Epithelial cell of proximal tubule (primary cell): Measurements from ENCODE around the gene ANXA2. TPM values are rescaled to one million over a fixed set of nuclear protein-coding genes. Genes with fewer than 3 reads are reported as not detected.
A peak's percentile ranks its signal among the peaks of the same experiment; 100 is the strongest.

ENCODE experiments used
- DNase-seq: peaks from one replicate; pipeline ENCODE4 v3.0.0-alpha.2; 2011; ENCODE audit warnings: low read depth
- H3K4me3 ChIP-seq: 2 replicates; pipeline ENCODE4 v1.5.1; 2011; ENCODE audit warnings: low read depth, mild to moderate bottlenecking, low read length
- CTCF ChIP-seq: conservative IDR thresholded peaks from 2 replicates; pipeline ENCODE4 v1.5.1; 2012; ENCODE audit warnings: low read depth, mild to moderate bottlenecking, low read length
- total RNA-seq: library from RNA; depleted of rRNA; stranded (reverse); fragments of >200 nt; gene quantifications from 2 replicates; pipeline ENCODE4 v1.2.3, GENCODE V29; 2015

ANXA2 gene
- total RNA-seq, 1 donor from 2014 or later: 2,958 TPM

DNA sequence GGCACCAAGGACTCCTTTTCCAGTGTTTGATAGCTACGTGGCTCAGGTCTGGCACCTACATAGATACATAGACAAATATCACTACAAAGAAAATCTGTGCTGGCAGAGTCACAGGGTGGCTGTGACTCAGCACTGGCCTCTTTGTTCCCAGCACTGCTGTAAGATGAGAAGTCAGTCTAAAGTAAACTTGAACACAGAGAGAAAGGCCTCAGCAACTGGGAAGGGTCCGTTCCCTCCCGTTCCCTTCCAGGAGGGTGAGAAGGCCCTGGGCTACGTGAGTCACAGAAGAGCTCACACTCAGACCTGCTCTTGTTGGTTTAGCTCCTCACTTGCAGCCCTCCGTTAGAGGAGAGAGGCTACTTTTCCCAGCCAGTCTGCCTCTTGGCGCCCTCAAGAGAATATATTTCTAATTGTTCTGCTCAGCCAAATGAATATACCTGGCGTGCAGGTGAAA, 23.1 kb downstream of the ANXA2 start:
- no peak for TF ChIP-seq CTCF
- peak; percentile 76 for DNase-seq
- no peak overlapping the region for H3K4me3 ChIP-seq

DNA sequence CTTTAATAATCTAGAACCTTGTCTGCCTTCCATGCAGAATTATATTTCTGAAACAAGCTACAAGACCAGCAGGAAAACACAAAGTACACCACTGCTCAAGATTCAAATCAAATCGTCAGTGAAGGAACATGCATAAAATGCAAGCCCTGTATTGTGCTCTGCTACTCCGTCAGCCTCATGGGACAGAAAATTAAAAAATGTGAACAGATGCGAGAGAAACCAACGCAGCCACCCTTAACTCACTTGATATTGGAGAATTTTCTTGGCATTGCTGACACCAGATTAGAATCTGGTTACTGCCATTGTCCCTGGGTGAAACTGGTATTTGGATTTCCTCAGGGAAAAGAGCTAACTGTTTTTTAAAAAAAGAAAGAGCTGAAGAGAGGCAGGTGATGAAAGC, 23.6 kb downstream of the ANXA2 start:
- no peak for TF ChIP-seq CTCF
- DNase-seq: no peak
- no peak overlapping the region for H3K4me3 ChIP-seq

DNA sequence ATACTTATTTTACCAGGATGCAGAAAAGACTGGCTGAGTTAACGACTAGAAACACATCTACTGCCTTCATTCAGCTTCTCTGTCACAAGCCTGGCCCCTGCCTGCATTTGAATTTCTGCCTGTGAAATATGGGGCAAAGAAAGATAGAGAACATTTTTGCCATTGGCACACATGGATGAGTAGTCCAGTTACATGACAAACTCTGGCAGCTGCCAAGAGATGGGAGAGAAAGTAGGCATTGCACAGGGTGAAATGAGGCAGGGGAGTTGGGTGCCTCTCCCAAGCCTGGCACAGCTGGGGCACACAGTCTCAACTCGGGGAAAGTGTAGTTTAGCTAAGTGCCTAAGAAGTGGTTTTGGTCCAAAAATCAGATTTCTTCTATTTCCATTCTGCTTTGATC, 24.0 kb downstream of the ANXA2 start:
- no peak for TF ChIP-seq CTCF
- H3K4me3 ChIP-seq: no peak overlapping the region
- no peak for DNase-seq

- no peak for TF ChIP-seq CTCF
- no peak overlapping the region for H3K4me3 ChIP-seq
- DNase-seq: no peak
Observed at GRCh38 chr15:60373327-60373726, 24.5 kb downstream of the ANXA2 start.

- no peak for DNase-seq
- TF ChIP-seq CTCF: no peak
- no peak overlapping the region for H3K4me3 ChIP-seq
Observed at GRCh38 chr15:60372756-60373155, 25.0 kb downstream of the ANXA2 start.

DNA sequence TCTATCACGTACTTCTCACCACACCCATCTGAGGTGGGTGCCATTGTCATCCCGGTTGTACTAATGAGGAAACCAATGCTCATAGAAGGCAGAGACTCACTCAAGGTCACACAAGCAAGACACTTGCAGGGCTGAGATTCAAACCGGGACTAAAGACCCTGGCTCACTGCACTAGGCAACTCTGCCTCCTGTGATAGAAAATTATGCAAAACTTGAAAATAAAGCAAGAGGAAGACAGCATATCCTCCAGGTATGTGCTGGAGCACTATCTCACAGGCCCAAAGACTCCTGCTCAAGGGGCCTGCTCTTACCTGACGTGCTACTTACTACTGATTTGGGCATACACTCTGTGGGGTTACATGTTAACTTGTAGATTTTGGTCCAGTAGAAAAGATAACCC, 25.6 kb downstream of the ANXA2 start:
- no peak for DNase-seq
- H3K4me3 ChIP-seq: no peak overlapping the region
- no peak for TF ChIP-seq CTCF

- DNase-seq: peak; percentile 93
- peak; percentile 33 for TF ChIP-seq CTCF
- no peak overlapping the region for H3K4me3 ChIP-seq
Observed at GRCh38 chr15:60371175-60372051, 26.4 kb downstream of the ANXA2 start.
